ENCODE results near the gene MTO1. TPM values are rescaled to one million over a fixed set of nuclear protein-coding genes. Genes with fewer than 3 reads are reported as not detected.

The MTO1 gene
- total and polyA plus RNA-seq, 2 donors (not counting 1 experiment from before 2014, with no cell fraction given): 21.5 to 52.4 TPM

DNA sequence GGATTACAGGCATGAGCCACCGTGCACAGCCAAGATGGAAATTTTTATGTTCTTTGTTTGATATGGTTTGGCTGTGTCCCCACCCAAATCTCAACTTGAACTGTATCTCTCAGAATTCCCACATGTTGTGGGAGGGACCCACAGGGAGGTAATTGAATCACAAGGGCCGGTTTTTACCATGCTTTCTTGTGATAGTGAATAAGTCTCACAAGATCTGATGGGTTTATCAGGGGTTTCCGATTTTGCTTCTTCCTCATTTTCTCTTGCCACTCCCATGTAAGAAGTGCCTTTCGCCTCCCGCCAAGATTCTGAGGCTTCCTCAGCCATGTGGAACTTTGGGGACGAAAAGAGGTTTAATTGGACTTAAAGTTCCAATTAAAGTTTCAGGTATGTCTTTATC, 44.7 kb downstream of the MTO1 start:
- no peak overlapping the region for H3K9ac ChIP-seq (ENCODE audit: insufficient read depth, low read length)
- no peaks in the 10 kb centered on the region for H3K9me3 ChIP-seq (ENCODE audit: control insufficient read depth, insufficient read depth, low read depth, low read length)
- no peak for TF ChIP-seq EZH2 (IDR thresholded peaks at IDR 0.05; ENCODE audit: low read length, missing control alignments)
- TF ChIP-seq, protein P1, sequence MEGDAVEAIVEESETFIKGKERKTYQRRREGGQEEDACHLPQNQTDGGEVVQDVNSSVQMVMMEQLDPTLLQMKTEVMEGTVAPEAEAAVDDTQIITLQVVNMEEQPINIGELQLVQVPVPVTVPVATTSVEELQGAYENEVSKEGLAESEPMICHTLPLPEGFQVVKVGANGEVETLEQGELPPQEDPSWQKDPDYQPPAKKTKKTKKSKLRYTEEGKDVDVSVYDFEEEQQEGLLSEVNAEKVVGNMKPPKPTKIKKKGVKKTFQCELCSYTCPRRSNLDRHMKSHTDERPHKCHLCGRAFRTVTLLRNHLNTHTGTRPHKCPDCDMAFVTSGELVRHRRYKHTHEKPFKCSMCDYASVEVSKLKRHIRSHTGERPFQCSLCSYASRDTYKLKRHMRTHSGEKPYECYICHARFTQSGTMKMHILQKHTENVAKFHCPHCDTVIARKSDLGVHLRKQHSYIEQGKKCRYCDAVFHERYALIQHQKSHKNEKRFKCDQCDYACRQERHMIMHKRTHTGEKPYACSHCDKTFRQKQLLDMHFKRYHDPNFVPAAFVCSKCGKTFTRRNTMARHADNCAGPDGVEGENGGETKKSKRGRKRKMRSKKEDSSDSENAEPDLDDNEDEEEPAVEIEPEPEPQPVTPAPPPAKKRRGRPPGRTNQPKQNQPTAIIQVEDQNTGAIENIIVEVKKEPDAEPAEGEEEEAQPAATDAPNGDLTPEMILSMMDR (conservative IDR thresholded peaks at IDR 0.05 in 1 of 2, IDR thresholded peaks at IDR 0.05 in 1 of 2; ENCODE audit: low read depth in 1 of 2, low read length in 2 of 2): no peak
- no peaks in the 10 kb centered on the region for H4K20me1 ChIP-seq (ENCODE audit: control insufficient read depth, extremely low read depth, insufficient read depth, low read length)
- no peaks in the 10 kb centered on the region for H3K4me1 ChIP-seq (ENCODE audit: control insufficient read depth, extremely low read depth, insufficient read depth, low read length)
- H3K79me2 ChIP-seq (ENCODE audit: control insufficient read depth, insufficient read depth, low read length): no peaks in the 10 kb centered on the region
- no peaks in the 10 kb centered on the region for H3K27me3 ChIP-seq (ENCODE audit: control insufficient read depth, insufficient read depth, low read length)
- no peak overlapping the region for H3K4me3 ChIP-seq (replicated peaks in 1 of 4; ENCODE audit: control extremely low read depth in 1 of 4, insufficient read depth in 1 of 4, low read depth in 3 of 4, low read length in 4 of 4)
- H3K4me2 ChIP-seq (ENCODE audit: extremely low read depth, insufficient read depth, low read length): no peak overlapping the region
- H3K27ac ChIP-seq (ENCODE audit: insufficient read depth, low read length): no peak overlapping the region
- no peak overlapping the region for H2AFZ ChIP-seq (ENCODE audit: low read length)
- peaks cover 2% of the 10 kb centered on the region for H3K36me3 ChIP-seq (ENCODE audit: control insufficient read depth, insufficient read depth, low read length)
- DNase-seq (ENCODE audit: low read depth in 2 of 2): no peak

DNA sequence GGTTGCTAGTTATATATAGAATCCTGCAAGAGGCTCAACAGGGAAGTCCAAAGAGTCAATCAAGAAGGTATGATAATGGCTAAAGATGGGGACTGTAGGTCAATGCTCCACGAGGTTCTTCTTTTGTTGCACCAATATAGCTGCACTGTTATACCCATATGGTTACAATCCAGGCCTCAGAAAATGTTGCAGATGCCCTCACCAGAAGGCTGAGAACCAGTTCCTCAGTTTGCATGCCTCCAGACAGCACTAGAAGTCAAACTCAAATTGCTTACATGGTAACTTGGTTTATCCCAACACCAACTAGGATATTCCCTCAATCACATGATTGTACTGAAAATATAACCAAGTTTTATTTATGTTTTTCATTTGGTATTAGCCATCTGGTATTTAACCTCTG, 47.2 kb downstream of the MTO1 start:
- no peaks in the 10 kb centered on the region for H4K20me1 ChIP-seq (ENCODE audit: control insufficient read depth, extremely low read depth, insufficient read depth, low read length)
- no peaks in the 10 kb centered on the region for H3K27me3 ChIP-seq (ENCODE audit: control insufficient read depth, insufficient read depth, low read length)
- H3K27ac ChIP-seq (ENCODE audit: insufficient read depth, low read length): no peak overlapping the region
- no peak overlapping the region for H2AFZ ChIP-seq (ENCODE audit: low read length)
- H3K79me2 ChIP-seq (ENCODE audit: control insufficient read depth, insufficient read depth, low read length): no peaks in the 10 kb centered on the region
- H3K4me1 ChIP-seq (ENCODE audit: control insufficient read depth, extremely low read depth, insufficient read depth, low read length): no peaks in the 10 kb centered on the region
- peaks cover 2% of the 10 kb centered on the region for H3K36me3 ChIP-seq (ENCODE audit: control insufficient read depth, insufficient read depth, low read length)
- H3K9ac ChIP-seq (ENCODE audit: insufficient read depth, low read length): no peak overlapping the region
- no peak overlapping the region for H3K4me3 ChIP-seq (replicated peaks in 1 of 4; ENCODE audit: control extremely low read depth in 1 of 4, insufficient read depth in 1 of 4, low read depth in 3 of 4, low read length in 4 of 4)
- TF ChIP-seq, protein P1 (conservative IDR thresholded peaks at IDR 0.05 in 1 of 2, IDR thresholded peaks at IDR 0.05 in 1 of 2; ENCODE audit: low read depth in 1 of 2, low read length in 2 of 2): no peak
- no peak for TF ChIP-seq EZH2 (IDR thresholded peaks at IDR 0.05; ENCODE audit: low read length, missing control alignments)
- no peak overlapping the region for H3K4me2 ChIP-seq (ENCODE audit: extremely low read depth, insufficient read depth, low read length)
- no peaks in the 10 kb centered on the region for H3K9me3 ChIP-seq (ENCODE audit: control insufficient read depth, insufficient read depth, low read depth, low read length)
- DNase-seq (ENCODE audit: low read depth in 2 of 2): no peak

DNA sequence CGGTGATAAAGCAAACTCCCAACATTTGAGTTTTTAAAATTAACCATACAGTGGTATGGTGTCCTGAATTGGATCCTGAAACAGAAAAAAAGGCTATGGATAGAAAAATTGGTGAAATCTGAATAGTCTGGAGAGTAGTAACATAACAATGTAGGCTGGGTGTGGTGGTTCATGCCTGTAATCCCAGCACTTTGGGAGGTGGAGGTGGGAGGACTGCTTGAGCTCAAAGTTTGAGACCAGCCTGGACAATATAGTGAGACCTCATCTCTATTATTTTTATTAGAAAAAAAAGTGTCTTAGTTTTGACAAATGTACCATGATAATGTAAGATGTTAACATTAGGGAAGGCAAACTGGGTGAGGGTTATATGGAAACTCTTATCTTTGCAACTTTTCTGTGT, 48.3 kb downstream of the MTO1 start:
- no peaks in the 10 kb centered on the region for H3K79me2 ChIP-seq (ENCODE audit: control insufficient read depth, insufficient read depth, low read length)
- H3K27ac ChIP-seq (ENCODE audit: insufficient read depth, low read length): no peak overlapping the region
- H3K9ac ChIP-seq (ENCODE audit: insufficient read depth, low read length): no peak overlapping the region
- H3K27me3 ChIP-seq (ENCODE audit: control insufficient read depth, insufficient read depth, low read length): no peaks in the 10 kb centered on the region
- H3K36me3 ChIP-seq (ENCODE audit: control insufficient read depth, insufficient read depth, low read length): no peaks in the 10 kb centered on the region
- no peak overlapping the region for H3K4me2 ChIP-seq (ENCODE audit: extremely low read depth, insufficient read depth, low read length)
- H2AFZ ChIP-seq (ENCODE audit: low read length): no peak overlapping the region
- TF ChIP-seq, protein P1 (conservative IDR thresholded peaks at IDR 0.05 in 1 of 2, IDR thresholded peaks at IDR 0.05 in 1 of 2; ENCODE audit: low read depth in 1 of 2, low read length in 2 of 2): no peak
- H3K9me3 ChIP-seq (ENCODE audit: control insufficient read depth, insufficient read depth, low read depth, low read length): no peaks in the 10 kb centered on the region
- H4K20me1 ChIP-seq (ENCODE audit: control insufficient read depth, extremely low read depth, insufficient read depth, low read length): peaks cover 1% of the 10 kb centered on the region
- DNase-seq (ENCODE audit: low read depth in 2 of 2): no peak
- H3K4me1 ChIP-seq (ENCODE audit: control insufficient read depth, extremely low read depth, insufficient read depth, low read length): no peaks in the 10 kb centered on the region
- no peak overlapping the region for H3K4me3 ChIP-seq (replicated peaks in 1 of 4; ENCODE audit: control extremely low read depth in 1 of 4, insufficient read depth in 1 of 4, low read depth in 3 of 4, low read length in 4 of 4)

All from fibroblast of lung (primary cell).